T47D (cell line): ENCODE results near the gene UNC5B.

Experiments
- DNase-seq, 2 experiments: peaks; one replicate each; pipeline versions ENCODE4 v3.0.0 to v3.0.0-alpha.2; 2011 to 2012; ENCODE audit warnings: low read depth in 1 of 2, low spot score in 1 of 2
- JUND ChIP-seq: IDR thresholded peaks from 2 replicates; pipeline ENCODE4 v1.6.1; 2012; ENCODE audit warnings: low read depth
- in situ Hi-C: cut with HindIII; loops from 2 replicates; pipeline ENCODE4 v1.10.0; 2016; ENCODE audit warnings: low sequenced_read_pairs, low pct_unique_long_range_greater_than_20kb

The UNC5B gene

DNA sequence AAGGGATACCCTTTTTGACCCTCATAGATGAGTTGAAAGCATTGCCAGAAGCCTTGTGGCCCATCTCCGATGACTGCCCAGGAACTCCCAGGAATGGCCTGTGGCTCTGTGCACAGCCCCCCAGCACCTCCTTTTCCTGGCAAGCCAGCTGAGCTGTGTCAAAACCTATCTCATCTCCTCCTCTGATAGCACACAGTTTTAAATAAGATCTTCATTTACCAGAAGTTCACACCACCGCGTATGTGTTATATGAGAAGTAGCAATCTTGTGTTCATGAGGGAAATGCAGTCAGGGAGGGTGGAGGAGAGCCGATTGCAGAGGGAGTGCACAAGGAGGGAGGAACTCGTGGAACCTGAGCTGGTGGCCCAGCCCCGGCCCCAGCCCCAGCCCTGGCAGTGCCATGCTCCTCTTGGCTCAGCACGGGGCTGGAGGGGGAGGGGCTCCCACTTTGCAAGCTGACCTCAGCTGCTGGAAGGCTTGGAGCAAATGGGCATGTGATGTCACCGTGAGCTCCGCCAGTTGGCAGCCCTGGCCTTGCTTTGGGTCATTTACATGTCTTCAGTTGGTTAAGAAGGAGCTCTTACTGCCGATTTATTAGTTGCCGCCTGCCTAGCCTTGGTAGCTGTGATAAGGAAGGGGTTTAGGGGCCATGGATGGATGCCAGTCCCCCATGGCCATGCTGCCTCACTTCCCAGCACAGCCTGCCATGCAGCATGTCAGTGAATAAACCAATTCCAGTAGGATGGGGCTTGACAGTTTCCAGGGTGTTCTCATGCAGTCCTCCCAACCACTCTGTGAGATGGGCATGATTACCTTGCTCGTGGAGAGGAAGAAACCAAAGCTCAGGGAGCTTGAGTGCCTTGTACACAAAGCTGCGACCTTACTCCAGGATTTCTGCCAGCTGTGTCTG is 20.0 kb downstream of the UNC5B start:
- no peak for TF ChIP-seq JUND
- DNase-seq: peak; percentile 35 to 61
- in situ Hi-C loops: no loop called here

- in situ Hi-C loops: no loop called here
- no peak for TF ChIP-seq JUND
These were observed 21.1 kb downstream of the UNC5B start for GRCh38 chr10:71233482-71233892.

GRCh38 chr10:71234004-71234894 is 21.9 kb downstream of the UNC5B start:
- no peak for TF ChIP-seq JUND
- no peak for DNase-seq
- in situ Hi-C loops: no loop called here

More at GRCh38 chr10:71233482-71233892, 21.1 kb downstream of the UNC5B start:
- DNase-seq: no peak

DNA sequence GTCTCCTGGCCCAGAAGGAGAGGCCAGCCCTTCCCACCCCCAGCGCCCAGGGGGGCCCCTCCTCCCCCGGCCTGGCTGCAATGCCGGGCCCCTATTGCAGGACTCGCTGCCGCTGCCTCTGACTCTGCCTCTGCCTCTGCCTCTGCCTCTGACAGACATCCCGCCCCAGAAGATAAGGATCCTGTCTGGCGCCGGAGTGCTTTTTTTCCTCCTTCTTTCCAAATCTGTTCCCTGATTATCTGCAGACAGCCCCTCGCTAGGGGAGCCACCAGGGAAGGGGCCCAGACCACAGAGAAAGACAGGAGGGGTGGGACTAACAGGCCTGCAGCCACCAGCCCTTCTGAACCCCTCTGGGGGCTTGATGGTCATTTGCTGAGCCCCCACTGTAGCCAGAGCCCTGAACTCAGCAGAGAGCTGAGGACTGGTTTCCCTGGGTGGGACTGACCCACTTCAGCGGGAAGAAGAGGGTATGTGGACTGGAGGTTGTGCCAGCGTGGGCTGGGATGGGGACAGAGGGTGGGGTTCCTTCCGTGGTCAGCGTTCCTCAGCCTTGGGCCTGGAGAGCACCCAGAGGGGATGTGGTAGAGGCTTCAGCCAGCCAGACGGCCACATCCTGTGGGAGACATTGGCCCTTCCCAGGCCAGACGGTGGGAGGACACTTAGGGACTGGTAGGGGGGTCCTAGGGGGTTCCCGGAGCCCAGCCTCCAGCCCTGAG is 22.8 kb downstream of the UNC5B start:
- TF ChIP-seq JUND: no peak

GRCh38 chr10:71235808-71236207 is 23.4 kb downstream of the UNC5B start:
- in situ Hi-C loops: no loop called here
- no peak for TF ChIP-seq JUND
- DNase-seq: no peak

More for the DNA sequence above, 22.8 kb downstream of the UNC5B start:
- no peak for DNase-seq
- in situ Hi-C loops: no loop called here

DNA sequence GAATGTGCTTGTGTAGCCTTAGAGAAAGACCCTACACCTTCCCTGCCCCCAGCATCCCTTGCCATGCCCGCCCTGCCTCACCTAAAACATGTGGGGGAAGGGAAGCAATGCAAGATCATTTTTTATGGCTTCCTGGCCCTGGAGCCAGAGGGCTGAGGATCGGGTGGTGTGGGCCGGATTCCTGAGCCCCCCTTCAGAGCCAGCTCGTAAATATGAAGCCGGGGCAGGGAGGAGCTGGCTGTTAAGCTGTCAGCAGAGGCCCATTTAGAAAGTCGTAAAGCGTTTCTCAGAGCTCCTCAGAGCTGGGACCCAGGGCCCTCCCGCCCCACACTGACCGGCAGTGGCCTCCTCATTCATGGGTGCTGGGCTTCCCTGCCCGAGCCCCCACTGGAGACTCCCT is 23.9 kb downstream of the UNC5B start:
- in situ Hi-C loops: no loop called here
- no peak for TF ChIP-seq JUND
- DNase-seq: no peak

- TF ChIP-seq JUND: no peak
- DNase-seq: no peak
- in situ Hi-C loops: no loop called here
These were observed 24.7 kb downstream of the UNC5B start for GRCh38 chr10:71236822-71237682.

- no peak for TF ChIP-seq JUND
- DNase-seq: no peak
- in situ Hi-C loops: no loop called here
These were observed 25.7 kb downstream of the UNC5B start for GRCh38 chr10:71237843-71238623.

DNA sequence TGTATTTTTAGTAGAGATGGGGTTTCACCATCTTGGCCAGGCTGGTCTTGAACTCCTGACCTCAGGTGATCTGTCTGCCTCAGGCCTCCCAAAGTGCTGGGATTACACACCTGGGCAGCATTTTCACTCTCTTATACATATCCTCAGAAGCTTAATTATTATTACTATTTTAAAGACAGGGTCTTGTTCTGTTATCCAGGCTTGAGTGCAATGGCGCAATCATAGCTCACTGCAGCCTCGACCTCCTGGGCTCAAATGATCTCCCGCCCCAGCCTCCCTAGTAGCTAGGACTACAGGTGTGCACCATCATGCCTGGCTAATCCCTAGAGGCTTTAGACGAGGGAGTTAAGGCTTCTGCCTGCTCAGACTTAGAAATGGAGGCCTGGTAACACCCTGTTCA is 26.3 kb downstream of the UNC5B start:
- DNase-seq: no peak
- TF ChIP-seq JUND: no peak
- in situ Hi-C loops: no loop called here

DNA sequence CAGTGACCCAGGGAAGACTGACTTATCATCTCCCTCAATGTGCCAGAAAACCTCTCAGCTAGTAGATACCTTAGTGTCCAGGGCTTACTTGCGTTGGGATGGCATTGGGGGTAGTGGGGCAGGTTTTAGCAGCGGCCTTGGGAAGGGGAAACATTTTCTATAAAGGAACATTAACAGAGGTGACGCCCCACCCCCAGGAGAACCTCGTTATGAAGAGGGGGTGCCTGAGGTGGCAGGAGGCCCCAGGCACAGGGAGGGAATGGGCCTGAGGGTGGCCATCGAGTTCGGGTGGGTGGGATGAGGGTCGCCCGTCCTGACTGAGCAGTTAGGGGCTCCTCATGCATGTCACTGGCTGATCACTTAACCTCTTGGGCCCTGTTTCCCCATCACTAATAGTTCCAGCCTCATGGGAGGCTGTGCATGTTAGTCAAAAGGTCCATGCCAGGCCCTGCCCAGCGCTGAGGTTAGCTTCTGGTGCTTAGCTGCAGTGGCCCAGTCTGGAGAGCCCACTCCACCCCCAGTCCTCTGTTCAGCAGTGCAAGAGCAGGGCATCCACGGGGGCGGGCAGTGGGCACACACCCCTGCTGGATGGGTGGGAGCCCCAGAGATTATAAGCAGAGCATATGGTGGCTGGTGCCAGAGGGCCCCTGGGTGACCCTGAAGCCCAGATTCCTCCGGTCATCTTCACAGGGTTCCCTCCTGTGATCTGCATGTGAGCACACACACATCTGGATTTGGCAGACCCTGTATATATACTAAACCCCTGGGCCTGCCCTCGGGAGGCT is 27.0 kb downstream of the UNC5B start:
- TF ChIP-seq JUND: no peak
- DNase-seq: no peak
- in situ Hi-C loops: no loop called here
